Caco-2 (cell line): ENCODE measurements around the gene LDLRAD4. TPM values are rescaled to one million over a fixed set of nuclear protein-coding genes. Genes with fewer than 3 reads are reported as not detected.

Experiments used
- BruUV-seq: library from RNA; stranded (reverse); fragments of 400-500 nt; replicated peaks from 2 replicates; lab custom pipeline; 2021; lab: Mats Ljungman, UMichigan
- CTCF ChIA-PET: fragments of 300-600 bp; sonication (Branson Sonifier 250); formaldehyde crosslinking; loops from one replicate; lab custom pipeline; 2022; ENCODE audit warnings: antibody characterized with exemption; lab: Charles Lee
- POLR2A ChIA-PET: fragments of 300-600 bp; sonication (Branson Sonifier 250); formaldehyde crosslinking; loops from one replicate; lab custom pipeline; 2022; ENCODE audit warnings: antibody characterized with exemption; lab: Charles Lee
- DNase-seq, 2 experiments: peaks; one replicate each; pipeline versions ENCODE4 v3.0.0 to v3.0.0-alpha.2; 2020 to 2022
- H3K27me3 ChIP-seq: replicated peaks from 2 replicates; pipeline ENCODE4 v1.6.0; 2011; ENCODE audit warnings: low read length; ENCODE audit not compliant: control insufficient read depth, insufficient read depth
- H3K36me3 ChIP-seq: 2 replicates; pipeline ENCODE4 v1.5.1; 2011; ENCODE audit warnings: low read length; ENCODE audit not compliant: control insufficient read depth, insufficient read depth
- H3K4me1 ChIP-seq: fragments of 250-450 bp; sonication (Bioruptor Pico); 2 replicates; pipeline ENCODE4 v1.5.1; 2020; ENCODE audit warnings: mild to moderate bottlenecking
- H3K4me3 ChIP-seq: 2 replicates; pipeline ENCODE4 v1.5.1; 2011; ENCODE audit warnings: low read depth, mild to moderate bottlenecking, control low read depth, low read length
- H3K9me3 ChIP-seq: fragments of 250-450 bp; sonication (Bioruptor Pico); 2 replicates; pipeline ENCODE4 v1.5.1; 2020; ENCODE audit warnings: mild to moderate bottlenecking, moderate library complexity
- H3K27ac Mint-ChIP-seq: one replicate; pipeline ENCODE4 v1.8.0; 2022; ENCODE audit warnings: mixed read lengths; ENCODE audit not compliant: unreplicated experiment
- H3K27me3 Mint-ChIP-seq: one replicate; pipeline ENCODE4 v1.8.0; 2022; ENCODE audit warnings: mixed read lengths; ENCODE audit not compliant: insufficient read depth, unreplicated experiment
- H3K36me3 Mint-ChIP-seq: one replicate; pipeline ENCODE4 v1.8.0; 2022; ENCODE audit warnings: mild to moderate bottlenecking, mixed read lengths; ENCODE audit not compliant: insufficient read depth, unreplicated experiment
- H3K4me1 Mint-ChIP-seq: one replicate; pipeline ENCODE4 v1.8.0; 2022; ENCODE audit warnings: low read depth, mixed read lengths; ENCODE audit not compliant: unreplicated experiment
- H3K4me3 Mint-ChIP-seq: one replicate; pipeline ENCODE4 v1.8.0; 2022; ENCODE audit warnings: mild to moderate bottlenecking, moderate library complexity, mixed read lengths; ENCODE audit not compliant: unreplicated experiment
- H3K9me3 Mint-ChIP-seq: one replicate; pipeline ENCODE4 v1.8.0; 2022; ENCODE audit warnings: mixed read lengths; ENCODE audit not compliant: unreplicated experiment
- CTCF ChIP-seq, 2 experiments: fragments of 200-600 bp in 1 of 2; IDR thresholded peaks; 1 replicate in 1 of 2; 2 replicates in 1 of 2; pipeline versions ENCODE4 v1.5.1 to v1.8.0; 2011 to 2022; ENCODE audit warnings: antibody characterized with exemption in 1 of 2, control low read depth in 1 of 2, inconsistent platforms in 1 of 2, low read depth in 1 of 2, low read length in 1 of 2, mild to moderate bottlenecking in 1 of 2, moderate library complexity in 1 of 2; ENCODE audit not compliant: insufficient read depth in 1 of 2, severe bottlenecking in 1 of 2, unreplicated experiment in 1 of 2
- intact Hi-C: fragments of 100-400 bp; cut with micrococcal nuclease; formaldehyde crosslinking; loops from one replicate; pipeline ENCODE4 v1.10.0; 2022; ENCODE audit not compliant: unreplicated experiment
- total RNA-seq: library from RNA; stranded (reverse); gene quantifications from 2 replicates; pipeline ENCODE4 v1.2.3, GENCODE V29; 2022

LDLRAD4 gene
- total RNA-seq, 1 experiment from 2014 or later = 1.2 TPM

GRCh38 chr18:13377496-13377895 lies 158.9 kb downstream of the LDLRAD4 start:
- CTCF ChIA-PET = no interaction called here
- no peak for TF ChIP-seq CTCF (IDR thresholded peaks at IDR 0.05; ENCODE audit: insufficient read depth in 1 of 2, low read depth in 1 of 2, low read length in 1 of 2, severe bottlenecking in 1 of 2, unreplicated experiment in 1 of 2)
- no peak overlapping the region for H3K4me3 Mint-ChIP-seq
- H3K9me3 Mint-ChIP-seq = no peaks in the 10 kb centered on the region
- H3K9me3 ChIP-seq = no peaks in the 10 kb centered on the region
- H3K4me3 ChIP-seq = no peak overlapping the region
- no peaks in the 10 kb centered on the region for H3K4me1 Mint-ChIP-seq
- no peaks in the 10 kb centered on the region for H3K4me1 ChIP-seq
- POLR2A ChIA-PET = no interaction called here
- no peak overlapping the region for H3K27ac Mint-ChIP-seq
- BruUV-seq = no TSS peak
- no peaks in the 10 kb centered on the region for H3K36me3 ChIP-seq
- no peaks in the 10 kb centered on the region for H3K36me3 Mint-ChIP-seq
- intact Hi-C loops = no loop called here
- peaks cover 10% of the 10 kb centered on the region for H3K27me3 Mint-ChIP-seq
- no peak for DNase-seq
- no peaks in the 10 kb centered on the region for H3K27me3 ChIP-seq

- Histone ChIP-seq H3K36me3 (no peaks in the 10 kb centered on the region), H3K4me3 (no peak overlapping the region), H3K9me3 (no peaks in the 10 kb centered on the region), H3K27me3 (no peaks in the 10 kb centered on the region), H3K4me1 (no peaks in the 10 kb centered on the region)
- intact Hi-C loops = no loop called here
- BruUV-seq = no TSS peak
- no peaks in the 10 kb centered on the region for H3K9me3 Mint-ChIP-seq
- CTCF ChIA-PET = no interaction called here
- H3K36me3 Mint-ChIP-seq = no peaks in the 10 kb centered on the region
- H3K4me1 Mint-ChIP-seq = no peaks in the 10 kb centered on the region
- peaks cover 16% of the 10 kb centered on the region for H3K27me3 Mint-ChIP-seq
- TF ChIP-seq CTCF (IDR thresholded peaks at IDR 0.05; ENCODE audit: insufficient read depth in 1 of 2, low read depth in 1 of 2, low read length in 1 of 2, severe bottlenecking in 1 of 2, unreplicated experiment in 1 of 2) = no peak
- no peak overlapping the region for H3K4me3 Mint-ChIP-seq
- POLR2A ChIA-PET = no interaction called here
- no peak overlapping the region for H3K27ac Mint-ChIP-seq
- no peak for DNase-seq
Measured at GRCh38 chr18:13378150-13378549, 159.6 kb downstream of the LDLRAD4 start.

- BruUV-seq = no TSS peak
- Histone ChIP-seq H3K4me3 (no peak overlapping the region), H3K27me3 (no peaks in the 10 kb centered on the region), H3K36me3 (no peaks in the 10 kb centered on the region), H3K9me3 (no peaks in the 10 kb centered on the region), H3K4me1 (no peaks in the 10 kb centered on the region)
- Mint-ChIP-seq H3K36me3 (no peaks in the 10 kb centered on the region), H3K27ac (no peak overlapping the region), H3K27me3 (peaks cover 17% of the 10 kb centered on the region), H3K4me1 (no peaks in the 10 kb centered on the region), H3K9me3 (no peaks in the 10 kb centered on the region), H3K4me3 (no peak overlapping the region)
- ChIA-PET POLR2A (no interaction called here), CTCF (no interaction called here)
- intact Hi-C loops = no loop called here
- TF ChIP-seq CTCF (IDR thresholded peaks at IDR 0.05; ENCODE audit: insufficient read depth in 1 of 2, low read depth in 1 of 2, low read length in 1 of 2, severe bottlenecking in 1 of 2, unreplicated experiment in 1 of 2) = no peak
- no peak for DNase-seq
Measured at GRCh38 chr18:13379062-13379865, 160.7 kb downstream of the LDLRAD4 start.
